HG03439 (cell line): Measurements from ENCODE around the gene LRRC4C.

Experiments
- ATAC-seq: cut with Tn5 transposase; IDR thresholded peaks from one replicate; pipeline ENCODE4 v1.9.1; 2021; ENCODE audit warnings: mild to moderate bottlenecking, moderate library complexity; ENCODE audit not compliant: unreplicated experiment

Gene LRRC4C

GRCh38 chr11:41459465-41460401 lies at the start of gene LRRC4C:
Gene LRRC4C, minus strand, starts transcription at chr11:41459652.
- no peak for ATAC-seq

DNA sequence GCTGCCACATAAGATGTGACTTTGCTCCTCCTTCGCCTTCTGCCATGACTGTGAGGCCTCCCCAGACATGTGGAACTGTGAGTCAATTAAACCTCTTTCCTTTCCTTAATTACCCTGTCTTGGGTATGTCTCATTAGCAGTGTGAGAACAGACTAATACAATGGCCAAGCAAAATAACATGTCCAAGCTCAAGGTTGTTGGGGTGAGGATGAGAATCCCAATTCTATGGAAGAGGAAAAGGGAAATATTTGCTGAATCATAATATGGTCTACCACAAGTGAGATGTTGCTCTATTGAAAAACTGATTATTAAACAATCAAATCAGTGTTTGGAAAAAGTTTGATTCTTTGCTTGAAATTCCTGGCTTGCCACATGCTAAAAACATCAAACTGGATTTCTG lies 48.7 kb upstream of the LRRC4C start:
- ATAC-seq, result no peak

DNA sequence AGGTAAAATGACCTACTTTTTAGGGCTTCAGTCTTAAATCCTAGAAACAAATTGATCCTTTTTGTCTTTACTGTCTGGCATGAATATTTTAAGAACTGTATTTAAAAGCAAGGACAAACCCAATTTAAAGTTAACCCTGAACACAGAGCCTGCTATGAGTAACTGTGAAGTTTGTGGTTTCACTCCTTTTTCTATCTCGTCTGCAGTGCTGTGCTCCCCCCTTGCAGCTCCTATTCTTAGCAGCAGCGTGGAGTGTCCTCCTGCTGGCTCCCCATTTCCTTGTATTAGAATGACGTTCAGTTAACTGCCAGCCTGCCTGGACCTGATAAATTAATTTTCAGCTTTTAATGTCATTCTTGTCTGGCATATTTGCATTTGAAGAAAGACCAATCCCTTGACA lies 40.0 kb upstream of the LRRC4C start:
- ATAC-seq, result no peak

DNA sequence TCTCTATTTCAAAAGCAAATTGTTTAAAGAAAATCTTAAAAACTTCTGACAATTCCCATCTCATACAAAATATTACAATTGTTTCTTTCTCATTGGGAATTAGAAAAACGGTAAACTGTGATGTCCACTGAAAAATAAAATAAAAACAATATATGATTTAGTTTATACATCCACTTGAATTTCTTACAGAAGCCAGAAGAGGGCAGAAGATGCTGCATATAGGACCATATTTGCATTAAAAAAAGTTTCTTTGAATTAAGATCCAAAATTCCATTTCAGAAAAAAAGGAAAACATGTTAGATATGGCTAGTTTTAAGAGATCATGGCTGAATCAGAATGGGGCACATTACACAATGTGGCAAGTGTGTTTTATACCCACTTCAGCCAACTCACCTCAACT lies 39.3 kb upstream of the LRRC4C start:
- ATAC-seq, result no peak

DNA sequence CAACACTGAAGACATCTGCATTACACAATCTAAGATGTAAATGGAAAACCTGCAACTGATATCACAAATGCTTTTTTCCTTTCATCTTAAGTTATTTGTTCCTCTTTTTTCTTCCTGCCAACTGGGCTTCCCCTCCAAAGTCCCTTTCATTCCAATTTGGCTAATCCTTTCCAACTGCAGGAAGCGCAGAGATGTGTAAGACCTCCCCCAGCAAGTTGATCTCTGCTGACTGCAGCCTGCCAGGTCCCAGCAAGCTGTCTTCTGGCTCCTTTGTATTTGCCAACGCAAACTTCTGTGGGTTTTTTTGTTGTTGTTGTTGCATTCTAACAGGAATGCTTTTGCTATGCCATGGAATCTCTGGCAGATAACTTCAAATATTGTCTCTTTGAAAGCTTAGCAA lies 38.5 kb upstream of the LRRC4C start:
- no peak for ATAC-seq

DNA sequence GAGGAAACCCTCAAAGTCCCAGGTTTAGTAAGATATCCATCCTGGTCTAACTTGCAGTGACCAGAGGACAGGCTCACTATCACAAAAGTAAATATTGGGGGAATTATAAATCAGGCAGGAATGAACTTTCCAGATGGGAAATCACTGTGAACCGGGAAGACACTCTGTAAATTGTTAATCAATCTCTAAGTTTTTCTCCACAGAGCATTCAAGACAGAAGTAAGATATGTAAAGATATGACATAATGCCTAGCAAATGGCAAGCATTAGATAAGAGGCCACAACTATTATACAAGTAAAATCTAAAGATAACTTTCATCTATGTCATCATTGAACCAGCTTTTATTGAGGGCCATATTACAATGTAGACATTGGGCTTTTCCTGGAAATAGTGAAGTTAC lies 35.3 kb upstream of the LRRC4C start:
- no peak for ATAC-seq

GRCh38 chr11:41486424-41486823 lies 27.0 kb upstream of the LRRC4C start:
- no peak for ATAC-seq

GRCh38 chr11:41483956-41484355 lies 24.5 kb upstream of the LRRC4C start:
- ATAC-seq, result no peak

GRCh38 chr11:41479179-41479578 lies 19.7 kb upstream of the LRRC4C start:
- no peak for ATAC-seq

DNA sequence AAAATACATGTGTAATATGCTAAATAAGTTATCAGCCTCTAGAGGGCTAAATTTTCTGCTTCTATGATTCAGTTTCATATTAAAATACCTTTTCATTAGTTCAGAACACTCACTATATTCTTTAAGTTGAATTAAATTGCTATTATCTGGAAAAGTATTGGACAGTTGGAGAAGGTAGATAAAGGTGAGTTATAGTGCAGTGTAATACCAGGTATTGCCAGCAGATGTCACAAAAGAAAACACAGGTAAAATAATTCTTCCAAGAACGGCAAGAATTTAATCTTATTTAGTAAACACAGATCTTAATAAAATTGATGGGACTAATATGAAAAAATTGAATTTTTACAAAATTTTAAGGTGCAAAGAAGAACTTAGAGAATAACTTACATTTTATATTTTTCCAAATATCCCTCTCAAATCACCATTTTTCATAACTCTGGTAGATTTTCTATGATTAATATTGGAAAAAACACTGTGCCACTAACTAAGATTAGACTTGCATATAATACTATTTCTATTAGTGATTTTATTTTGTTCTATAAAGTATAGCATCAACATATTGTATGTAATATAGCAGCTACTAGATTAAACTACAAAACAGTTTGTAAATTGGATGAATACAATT lies 1.7 kb upstream of the LRRC4C start:
- no peak for ATAC-seq

DNA sequence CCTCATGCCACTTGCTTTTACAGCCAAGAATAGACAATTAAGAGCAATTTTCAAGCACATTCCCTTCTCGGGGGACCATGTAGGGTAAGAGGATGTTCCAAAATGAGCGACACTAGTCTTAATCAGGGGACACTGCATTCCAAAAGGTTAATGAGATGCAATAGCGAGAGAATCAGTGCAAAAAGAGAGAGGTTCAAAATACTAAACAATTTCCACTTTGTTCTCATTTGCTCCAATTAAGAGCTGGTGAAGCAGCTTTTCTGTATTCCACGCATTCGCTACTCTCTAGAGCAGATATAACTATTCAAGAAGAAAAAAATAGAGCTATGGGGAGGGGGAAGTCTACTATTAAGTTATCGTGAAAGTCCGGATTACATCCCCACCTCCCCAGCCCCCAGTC lies 811 bp downstream of the LRRC4C start:
- no peak for ATAC-seq

- ATAC-seq, result no peak
Measured at GRCh38 chr11:41458154-41458553, 1.3 kb downstream of the LRRC4C start.

DNA sequence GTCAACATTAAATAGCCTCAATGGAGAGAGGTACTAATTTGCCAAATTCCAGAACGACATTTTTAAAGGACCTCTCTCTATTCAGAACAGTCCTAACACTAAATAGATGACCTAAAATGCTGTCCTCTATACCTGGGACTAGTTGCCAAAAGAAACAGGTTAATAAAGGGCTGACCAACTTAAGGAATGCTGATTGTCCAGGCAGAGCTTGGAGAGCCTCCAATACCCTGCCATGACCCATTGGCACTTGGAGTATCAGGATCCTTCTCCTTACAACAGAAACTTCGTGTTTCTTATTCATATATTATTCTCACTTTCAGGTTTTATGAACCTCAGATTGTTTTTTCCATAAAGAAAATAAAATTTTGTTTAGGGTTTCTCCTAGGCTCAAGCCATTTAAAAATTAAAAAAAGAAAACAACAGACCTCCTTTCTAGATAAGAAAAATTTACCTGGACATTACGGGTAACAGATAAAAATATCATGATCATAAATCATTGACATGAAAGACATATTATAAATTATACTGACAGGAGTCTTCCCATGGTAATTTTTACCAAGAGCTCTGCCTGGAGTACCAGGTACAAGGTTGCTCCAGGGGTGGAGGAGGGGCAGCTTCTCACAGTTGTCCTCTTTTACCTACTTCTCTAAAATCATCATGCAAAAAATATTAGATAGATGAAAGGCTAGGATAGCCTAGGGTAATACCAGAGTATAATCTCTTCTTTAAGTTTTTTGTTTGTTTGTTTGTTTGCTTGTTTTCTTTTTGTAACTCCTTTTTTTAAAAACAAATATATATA lies 2.0 kb downstream of the LRRC4C start:
- ATAC-seq, result no peak

DNA sequence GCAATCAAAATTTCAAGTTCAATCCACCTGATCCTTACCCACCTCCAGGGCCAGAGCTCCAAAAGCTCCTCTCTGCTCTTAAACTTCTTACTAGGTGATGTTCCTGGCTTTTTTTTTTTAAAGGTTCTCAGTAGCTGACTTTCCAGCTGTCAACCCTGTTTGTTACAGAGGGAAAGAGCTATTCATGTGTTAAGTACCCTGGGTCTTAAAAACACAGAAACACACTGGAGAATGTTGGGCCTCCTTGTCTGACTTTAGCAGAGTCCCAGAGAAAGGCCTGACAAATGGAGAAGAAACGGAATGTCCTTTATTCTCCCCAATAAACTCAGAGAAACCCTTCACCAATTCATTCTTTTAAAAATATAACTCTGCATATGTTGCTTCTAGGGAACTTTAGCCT lies 3.2 kb downstream of the LRRC4C start:
- ATAC-seq, result no peak

DNA sequence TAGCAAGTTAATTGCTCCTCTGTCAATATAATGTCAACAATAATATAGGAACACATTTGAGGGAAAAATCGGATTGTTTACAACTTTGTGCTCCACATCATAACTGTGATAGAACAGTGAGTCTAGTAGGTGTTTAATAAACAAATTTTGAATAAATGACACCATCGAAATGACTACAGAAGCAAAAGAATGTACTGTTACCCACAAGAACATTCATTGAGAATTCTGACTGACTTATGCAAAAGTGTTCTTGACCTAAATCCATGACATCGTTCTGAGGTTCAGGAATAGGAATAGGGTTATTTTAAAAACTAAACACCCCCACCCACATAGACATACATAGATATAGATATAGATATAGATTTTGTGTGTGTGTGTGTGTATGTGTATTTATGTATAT lies 8.4 kb downstream of the LRRC4C start:
- ATAC-seq, result no peak

DNA sequence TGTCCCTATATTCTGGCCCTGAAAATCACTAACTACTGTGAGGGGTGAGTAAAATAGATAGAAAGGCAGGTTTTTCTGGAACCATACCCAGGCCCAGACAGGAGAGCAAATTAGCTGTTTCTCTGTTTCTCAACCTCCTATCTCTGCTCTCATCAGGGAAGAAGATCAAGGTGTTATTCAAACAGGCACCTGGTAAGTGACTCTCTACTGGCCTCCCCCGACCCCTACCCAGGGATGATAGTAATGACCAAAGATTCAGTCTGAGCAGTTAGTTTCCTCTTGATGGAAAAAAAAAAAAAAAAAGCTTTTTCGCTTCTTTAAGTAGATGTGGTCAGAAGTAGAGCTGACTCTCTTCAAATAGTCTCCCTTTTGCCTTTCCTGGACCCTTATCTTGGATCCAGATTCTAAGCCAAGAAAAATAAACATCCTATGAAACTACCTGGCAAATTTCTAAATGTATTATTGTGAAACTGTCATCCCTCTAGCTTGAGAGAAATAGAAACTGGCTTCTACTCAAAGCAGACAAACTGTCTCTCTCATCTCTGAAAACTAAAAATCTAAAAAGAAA lies 9.9 kb downstream of the LRRC4C start:
- no peak for ATAC-seq

- ATAC-seq, result no peak
Measured at GRCh38 chr11:41446566-41446965, 12.9 kb downstream of the LRRC4C start.

DNA sequence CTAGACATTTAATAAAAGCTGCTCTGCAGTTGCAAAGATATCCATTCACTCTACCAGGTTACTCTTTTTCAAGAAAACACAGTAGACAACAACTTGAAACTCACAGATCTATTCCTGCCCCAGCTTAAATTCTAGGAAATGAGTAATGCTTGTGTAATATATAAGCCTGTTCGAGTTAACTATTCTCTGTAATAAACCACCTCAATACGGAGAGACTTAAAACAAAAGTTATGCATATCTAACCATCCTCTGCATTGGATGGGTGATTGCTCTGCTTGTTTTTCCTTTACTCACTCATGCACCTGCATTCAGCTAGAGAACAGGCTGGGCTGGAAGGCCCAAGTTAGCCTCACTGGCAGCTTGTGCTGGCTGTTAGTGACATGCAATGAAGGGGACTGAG lies 13.3 kb downstream of the LRRC4C start:
- no peak for ATAC-seq

DNA sequence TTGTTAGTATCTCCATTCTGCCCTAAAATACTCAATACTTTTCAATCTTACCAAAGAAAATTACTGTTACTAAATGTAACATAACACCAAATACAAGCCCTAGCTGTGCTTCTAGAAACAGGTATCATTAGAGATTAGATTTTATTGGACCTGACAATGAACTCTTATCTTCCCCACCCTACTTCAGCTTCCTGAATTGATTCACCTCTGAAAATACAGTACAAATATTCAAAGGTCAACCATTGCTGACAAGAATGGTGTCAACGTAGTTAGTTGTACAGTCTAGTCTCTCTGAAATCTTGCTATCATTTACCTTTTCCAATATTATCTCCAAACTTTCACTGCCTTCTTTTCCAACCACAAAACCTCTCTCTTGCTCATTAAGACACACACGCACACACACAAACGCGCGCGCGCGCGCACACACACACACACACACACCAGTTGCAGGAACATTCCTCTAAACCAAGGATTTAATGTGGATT lies 22.4 kb downstream of the LRRC4C start:
- ATAC-seq, result no peak

GRCh38 chr11:41435531-41435930 lies 23.9 kb downstream of the LRRC4C start:
- no peak for ATAC-seq

DNA sequence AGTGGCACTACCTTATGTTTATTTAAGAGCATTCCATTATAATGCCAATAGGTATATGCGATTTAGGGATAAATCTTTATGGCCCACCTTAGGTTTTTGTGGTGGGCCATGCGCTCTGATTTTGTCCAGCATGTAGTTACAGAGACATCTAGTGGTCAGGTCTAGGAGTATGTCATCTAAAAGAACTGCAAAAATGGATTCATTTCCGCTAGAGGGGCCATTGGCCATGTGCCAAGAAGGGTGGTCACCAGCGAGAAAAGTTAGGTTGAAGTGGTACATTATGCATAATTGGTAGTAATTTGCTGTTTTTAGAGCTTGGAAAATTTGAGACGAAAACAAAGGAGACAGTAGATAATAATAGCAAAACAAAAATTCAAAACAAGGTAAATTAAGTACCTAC lies 27.7 kb downstream of the LRRC4C start:
- ATAC-seq, result no peak
